Activated CD4-positive, alpha-beta T cell treated with anti-CD3 and anti-CD28 coated beads, Interleukin-2, amount 50 U/mL, for 16 hours (primary cell): ENCODE measurements around the gene EVI5L.
"Not testable (repeated sequence)": the region's sequence is repeated elsewhere in the genome, so short reads cannot be mapped to it uniquely, and the experiment has no call there.

Source experiments
- DNase-seq: peaks from one replicate; pipeline ENCODE4 v3.0.0-alpha.2; 2020

The EVI5L gene

DNA sequence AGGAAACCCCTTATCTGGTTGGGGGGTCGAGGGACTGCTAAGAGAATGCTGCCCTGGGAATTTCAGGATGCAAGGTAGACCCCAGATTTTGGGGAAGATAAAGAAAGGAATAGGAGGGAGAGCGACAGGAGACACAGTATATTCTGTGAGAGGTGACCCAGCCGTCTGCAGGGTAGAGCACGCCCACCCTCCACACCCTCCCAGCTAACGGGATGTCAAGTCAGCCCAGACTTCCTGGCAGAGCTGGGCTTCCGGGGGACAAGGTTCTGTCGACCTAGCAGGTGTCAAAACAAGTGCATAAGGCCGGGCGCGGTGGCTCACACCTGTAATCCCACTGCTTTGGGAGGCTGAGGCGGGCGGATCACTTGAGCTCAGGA lies 44.9 kb downstream of the EVI5L start:
- DNase-seq, result no peak

DNA sequence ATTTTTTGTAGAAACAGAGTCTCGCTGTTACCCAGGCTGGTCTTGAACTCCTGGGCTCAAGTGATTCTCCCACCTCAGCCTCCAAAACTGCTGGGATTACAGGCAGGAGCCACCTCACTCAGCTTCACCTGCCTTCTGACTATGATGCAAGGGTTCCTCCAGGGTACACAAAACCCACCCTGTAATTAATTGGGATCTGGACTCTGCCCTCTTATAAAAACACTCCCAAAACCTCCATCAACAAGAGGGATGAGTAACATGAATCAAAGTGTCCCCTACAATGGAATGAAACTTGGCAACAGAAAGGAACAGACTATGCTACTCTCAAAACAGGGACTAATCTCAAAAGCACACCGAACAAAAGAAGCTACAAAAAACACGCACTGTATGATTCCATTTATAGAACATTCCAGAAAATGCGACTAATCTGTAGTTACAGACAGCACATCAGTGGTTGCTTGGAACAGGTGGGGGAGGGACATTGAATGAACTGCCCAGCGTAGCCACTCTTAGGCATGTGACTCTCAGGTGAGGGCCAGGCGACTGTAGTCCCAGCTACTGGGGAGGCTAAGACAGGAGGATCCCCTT lies 47.3 kb downstream of the EVI5L start:
- DNase-seq, result no peak

DNA sequence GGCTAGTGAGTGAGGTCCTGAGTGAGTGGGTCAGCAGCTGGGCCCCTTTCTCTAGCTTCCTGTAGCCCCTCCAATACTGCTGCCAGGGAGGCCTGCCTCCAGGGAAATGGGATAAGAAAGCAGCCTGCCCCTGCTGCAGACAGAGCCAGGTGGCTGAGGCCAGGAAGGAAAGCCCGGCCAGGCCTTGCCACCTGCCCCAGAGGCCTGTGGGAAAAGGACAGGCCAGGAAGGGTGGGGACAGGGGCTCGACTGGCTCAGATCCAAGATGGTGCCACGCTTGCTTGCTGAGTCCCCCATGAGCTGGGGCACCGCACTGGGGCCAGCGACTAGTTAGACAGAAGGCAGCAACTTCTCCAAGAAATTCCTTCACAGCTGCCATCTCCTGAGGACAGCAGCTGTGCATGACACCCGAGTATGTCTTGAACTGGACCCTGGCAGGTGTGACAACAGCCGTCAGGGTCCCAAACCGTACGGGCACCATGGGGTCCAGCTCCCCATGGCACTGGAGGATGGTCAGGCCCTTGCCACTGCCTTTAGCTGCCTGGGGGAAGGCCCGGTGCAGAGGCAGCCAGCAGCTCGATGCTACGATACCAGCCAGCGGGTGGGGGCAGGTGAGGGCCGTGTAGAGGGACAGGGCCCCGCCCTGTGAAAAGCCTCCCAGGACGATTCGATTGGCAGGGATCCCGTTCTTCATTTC lies 49.2 kb downstream of the EVI5L start:
- DNase-seq, result no peak

DNA sequence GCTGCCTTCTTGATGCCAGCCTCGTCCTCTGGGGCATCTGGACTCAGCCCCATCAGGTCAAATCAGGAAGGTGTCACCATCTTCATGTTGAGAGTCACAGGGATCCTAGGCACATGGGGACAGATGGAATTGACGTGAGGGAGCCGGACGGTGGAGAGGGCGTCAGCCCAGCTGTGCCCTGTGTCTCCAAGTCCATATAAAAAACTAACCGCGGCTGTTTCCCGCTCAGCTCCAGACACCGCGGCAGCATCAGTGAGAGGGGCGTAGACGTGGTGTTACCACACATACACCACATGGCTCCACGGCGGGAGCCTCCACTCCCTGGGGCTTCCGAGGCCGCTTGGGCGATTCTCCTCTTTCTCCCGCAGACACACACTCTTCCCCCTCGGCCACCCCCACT lies 49.8 kb downstream of the EVI5L start:
- no peak for DNase-seq

DNA sequence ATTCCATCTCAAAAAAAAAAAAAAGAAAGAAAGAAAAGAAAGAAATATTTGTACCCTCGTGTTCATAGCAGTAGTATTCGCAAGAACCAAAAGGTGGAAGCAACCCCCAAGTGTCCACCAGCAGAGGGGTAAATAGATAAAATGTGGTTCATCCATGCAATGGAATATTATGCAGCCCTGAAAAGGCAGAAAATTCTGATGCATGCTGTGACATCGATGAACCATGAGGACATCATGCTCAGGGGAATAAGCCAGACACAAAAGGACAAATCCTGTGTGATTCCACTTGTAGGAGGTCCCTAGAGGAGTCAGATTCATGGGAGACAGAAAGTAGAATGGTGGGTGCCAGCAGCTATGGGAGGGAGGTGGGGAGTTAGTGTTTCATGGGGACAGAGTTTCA lies 51.9 kb downstream of the EVI5L start:
- DNase-seq, result no peak

DNA sequence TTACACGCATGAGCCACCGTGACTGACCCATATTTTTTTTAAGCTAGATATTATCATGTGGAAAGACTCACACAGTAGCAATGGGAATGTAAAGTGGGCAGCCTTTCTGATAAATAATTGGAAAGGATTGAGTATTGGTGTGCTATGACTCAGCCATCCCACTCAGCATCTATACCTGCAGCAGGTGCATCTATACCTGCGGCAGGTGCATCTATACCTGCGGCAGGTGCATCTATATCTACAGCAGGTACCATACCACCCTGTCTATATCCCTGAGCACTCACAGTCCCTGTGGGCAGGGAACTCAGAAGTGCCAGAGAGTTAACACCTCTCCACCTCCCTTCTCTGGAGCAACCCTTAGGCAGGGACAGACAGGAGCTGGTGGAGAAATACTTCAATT lies 53.1 kb downstream of the EVI5L start:
- DNase-seq, result no peak

DNA sequence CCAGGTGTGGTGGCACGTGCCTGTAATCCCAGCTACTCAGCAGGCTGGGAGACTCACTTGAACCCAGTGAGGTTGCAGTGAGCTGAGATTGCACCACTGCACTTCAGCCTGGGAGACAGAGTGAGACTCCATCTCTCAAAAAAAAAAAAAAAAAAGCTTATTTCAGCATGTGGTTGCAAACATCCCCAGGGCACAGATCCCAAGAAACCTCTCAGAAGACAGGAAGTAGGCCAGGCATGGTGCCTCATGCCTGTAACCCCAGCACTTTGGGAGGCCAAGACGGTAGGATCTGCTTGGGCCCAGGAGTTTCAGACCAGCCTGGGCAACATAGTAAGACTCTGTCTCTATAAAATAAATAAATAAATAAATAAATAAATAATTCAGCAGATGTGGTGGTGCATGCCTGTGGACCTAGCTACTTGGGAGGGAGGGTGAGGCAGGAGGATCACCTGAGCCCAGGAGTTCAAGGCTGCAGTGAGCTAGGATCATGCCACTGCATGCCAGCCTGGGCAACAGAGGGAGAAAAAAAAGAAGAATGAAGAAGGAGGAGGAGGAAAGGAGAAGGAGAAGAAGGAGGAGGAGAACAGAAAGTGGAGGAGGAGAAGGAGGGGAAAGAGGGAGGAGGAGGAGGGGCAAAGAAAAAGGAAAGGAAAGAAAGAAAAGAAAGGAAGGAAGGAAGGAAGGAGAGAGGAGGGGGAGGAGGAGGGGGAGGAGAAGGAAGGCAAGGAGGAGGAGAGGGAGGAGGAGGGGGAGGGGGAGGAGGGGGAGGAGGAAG lies 54.0 kb downstream of the EVI5L start:
- no peak for DNase-seq

DNA sequence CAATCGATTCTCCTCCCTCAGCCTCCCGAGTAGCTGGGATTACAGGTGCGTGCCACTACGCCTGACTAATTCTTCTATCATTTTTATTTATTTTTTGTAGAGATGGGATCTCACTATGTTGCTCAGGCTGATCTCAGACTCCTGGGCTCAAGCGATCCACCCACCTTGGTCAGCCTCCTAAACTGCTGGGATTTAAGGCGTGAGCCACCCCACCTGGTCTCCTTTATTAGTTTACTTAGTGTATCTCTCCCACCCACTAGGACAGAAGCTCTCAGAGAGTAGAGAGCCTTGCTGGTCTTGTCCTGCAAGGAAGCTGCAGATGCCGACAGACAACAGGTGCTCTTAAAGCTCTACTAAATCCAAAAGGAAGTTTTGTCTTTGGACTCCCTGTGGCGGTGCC lies 55.8 kb downstream of the EVI5L start:
- no peak for DNase-seq

DNA sequence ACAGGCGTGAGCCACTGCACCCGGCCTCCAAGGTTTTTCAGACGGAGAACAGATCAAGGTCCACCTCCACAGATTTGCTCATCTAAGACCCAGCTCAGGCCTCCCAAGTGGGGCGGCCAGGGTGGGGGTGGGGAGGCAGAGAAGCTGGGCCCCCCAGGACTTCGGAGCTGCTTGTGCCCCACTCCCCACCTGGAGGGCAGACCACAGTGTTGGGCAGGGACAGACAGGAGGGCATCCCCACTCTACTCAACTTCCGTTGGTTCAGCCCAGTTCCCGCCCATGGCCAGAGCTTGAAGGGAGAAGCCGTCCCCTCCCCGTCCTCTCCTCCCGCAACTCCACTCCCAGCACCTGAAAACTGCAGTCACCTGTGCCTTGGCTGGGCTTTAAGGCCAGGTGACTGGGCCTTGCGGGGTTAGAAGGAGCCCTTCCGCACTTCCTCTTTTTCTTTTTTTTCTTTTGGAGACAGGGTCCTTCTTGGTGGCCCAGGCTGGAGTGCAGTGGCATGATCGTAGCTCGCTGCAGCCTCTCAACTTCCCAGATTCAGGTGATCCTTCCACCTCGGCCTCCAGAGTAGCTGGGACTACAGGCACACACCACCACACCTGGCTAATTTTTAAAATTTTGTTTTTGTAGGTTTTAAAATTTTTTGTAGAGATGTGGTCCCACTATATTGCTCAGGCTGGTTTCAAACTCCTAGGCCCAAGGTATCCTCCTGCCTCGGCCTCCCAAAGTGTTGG lies 57.6 kb downstream of the EVI5L start:
- DNase-seq, result no peak

DNA sequence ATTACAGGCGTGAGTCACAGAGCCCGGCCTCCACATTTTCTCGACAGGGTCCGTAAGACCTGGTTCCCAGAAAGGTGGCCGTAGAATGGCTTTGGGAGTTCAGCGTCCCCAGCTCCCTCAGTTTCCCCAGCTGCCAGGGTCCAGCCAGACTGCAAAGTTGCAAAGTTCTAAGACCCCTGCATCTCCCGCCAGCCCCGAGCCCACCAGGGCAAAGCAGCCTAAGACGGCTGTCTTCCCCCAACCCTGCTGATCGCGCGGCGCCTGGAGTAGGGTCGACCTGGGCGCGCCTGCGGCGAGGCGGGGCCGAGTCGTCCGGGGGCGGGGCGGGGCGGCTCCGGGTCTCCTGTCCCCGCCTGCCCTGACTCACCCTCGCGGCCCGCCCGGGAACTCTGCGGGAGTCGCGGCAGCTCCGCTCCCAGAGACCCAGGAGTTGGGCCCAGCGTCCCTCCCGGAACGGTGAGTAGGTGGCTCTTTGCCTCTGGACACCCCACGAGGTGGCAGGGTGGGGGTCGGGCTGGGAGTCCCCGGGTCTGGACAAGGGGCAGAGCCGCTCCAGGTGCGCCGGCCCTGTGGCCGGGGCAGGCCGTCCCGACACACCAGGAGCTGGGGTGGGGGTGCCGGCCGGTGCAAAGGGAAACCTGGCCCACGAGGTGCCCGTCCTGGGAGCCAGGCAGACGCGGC lies 58.3 kb downstream of the EVI5L start, which contains the start of gene LRRC8E:
Gene LRRC8E, plus strand, starts transcription at position 366 of the 681 bp plus-strand sequence. CDS start 7,094 bp downstream, outside the sequence.
- DNase-seq, result no peak

DNA sequence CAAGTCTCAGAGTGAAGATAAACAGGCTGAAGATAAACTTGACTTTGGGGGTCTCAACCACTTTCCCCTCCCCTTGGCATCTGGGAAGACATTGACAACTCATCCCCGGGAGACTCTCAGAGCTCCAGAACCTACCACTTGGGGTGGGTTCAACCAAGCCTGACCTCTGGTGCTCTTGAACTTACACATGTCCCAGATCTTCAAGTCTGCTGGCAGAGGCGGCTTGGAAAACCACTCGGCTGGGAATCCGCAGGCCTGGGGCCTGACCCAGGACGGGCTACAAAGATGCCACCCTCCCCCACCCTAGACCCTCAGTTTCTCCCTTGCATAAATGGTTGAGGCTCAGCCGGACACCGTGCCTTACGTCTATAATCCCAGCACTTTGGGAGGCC lies 58.8 kb downstream of the EVI5L start:
- DNase-seq, result no peak

DNA sequence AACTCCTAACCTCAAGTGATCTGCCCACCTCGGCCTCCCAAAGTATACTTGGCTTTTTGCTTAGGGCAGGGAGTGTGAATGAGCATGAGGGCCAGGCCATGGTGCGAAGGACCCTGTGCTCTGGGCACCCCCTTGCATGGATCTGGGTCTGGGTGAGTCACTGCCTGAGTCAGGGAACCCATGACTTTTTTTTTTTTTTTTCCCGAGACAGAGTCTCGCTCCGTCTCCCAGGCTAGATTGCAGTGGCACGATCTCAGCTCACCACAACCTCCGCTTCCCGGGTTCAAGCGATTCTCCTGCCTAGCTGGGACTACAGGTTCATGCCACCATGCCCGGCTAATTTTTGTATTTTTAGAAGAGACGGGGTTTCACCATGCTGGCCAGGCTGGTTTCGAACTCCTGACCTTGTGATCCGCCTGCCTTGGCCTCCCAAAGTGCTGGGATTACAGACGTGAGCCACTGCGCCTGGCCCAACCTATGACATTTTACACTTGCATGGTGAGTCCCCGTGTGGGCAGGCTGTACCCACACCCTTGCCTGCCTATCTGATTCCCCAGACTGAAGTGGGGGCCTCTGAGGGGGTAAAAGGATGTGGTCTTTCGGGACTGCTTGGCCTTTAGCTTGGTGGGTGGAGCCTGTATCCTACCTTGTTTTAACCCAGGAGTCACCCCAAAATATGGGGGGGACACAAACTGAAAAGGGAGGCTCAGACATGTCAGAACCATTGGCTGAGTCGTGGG lies 63.5 kb downstream of the EVI5L start:
- not testable (repeated sequence) for DNase-seq

DNA sequence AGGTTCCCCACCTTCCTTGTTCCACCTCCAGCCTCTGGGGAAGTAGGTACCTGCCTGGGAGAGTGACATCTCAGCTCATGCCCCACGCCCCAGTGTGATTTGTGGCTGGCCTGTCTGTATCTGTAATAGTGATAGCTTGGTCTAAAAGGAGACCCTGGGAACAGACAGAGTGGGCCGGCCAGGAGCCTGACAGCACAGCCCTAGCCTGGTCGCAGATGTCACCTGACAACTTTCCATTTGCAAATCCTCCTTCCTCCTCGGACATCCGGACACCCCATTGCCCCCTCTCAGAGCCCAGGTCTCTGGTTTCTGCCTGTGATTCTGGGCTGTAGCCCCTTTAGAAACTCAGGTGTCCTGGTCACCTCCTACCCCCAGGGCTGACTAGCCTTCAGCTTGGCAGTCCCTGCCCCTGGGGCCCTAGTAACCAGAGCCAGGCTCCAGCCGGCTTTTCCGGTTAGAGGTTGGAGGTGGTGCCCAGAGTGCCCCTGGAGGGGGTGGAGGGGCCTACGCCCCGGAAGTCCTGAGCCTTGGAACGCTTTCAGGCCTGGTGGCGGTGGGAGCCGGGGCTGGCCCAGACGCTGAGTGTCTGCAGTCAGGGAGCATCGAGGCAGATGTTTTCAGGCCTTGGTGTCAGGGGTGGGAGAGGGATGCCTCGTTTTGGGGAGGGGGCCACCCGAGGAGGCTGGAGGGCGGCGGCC lies 64.7 kb downstream of the EVI5L start:
- DNase-seq, result no peak

DNA sequence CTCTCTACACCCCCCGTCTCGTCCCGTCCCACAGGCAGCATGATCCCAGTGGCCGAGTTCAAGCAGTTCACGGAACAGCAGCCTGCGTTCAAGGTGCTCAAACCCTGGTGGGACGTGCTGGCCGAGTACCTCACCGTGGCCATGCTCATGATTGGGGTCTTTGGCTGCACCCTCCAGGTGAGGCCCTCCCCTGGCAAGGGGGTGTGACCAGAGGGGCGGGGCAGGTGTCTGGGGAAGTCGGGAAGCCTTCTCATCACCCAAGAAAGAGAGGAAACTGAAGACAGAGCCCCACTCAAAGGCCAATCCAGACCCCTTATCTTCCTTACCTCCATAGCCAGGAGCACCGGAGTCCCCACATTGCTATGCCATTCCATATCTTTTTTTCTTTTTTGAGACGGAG lies 65.5 kb downstream of the EVI5L start:
- DNase-seq, result no peak

DNA sequence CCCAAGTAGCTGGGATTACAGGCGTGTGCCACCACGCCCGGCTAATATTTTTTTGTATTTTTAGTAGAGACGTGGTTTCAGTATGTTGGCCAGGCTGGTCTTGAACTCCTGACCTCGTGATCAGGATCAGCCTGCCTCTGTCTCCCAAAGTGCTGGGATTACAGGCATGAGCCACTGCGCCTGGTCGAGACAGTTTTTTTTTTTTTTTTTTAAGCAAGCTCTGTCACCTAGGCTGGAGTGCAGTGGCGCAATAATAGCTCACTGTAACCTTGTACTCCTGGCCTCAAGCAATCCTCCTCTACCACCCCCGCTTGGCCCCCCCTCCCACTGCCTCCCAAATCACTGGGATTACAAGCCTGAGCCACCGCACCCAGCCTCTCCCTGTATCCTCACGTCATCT lies 67.3 kb downstream of the EVI5L start:
- DNase-seq, result no peak

DNA sequence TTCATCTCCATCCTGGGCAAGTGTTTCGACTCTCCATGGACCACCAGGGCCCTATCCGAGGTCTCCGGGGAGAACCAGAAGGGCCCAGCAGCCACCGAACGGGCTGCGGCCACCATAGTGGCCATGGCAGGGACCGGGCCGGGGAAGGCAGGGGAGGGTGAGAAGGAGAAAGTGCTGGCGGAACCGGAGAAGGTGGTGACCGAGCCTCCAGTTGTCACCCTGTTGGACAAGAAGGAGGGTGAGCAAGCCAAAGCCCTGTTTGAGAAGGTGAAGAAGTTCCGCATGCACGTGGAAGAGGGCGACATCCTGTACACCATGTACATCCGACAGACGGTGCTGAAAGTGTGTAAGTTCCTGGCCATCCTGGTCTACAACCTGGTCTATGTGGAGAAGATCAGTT lies 68.9 kb downstream of the EVI5L start:
- no peak for DNase-seq

DNA sequence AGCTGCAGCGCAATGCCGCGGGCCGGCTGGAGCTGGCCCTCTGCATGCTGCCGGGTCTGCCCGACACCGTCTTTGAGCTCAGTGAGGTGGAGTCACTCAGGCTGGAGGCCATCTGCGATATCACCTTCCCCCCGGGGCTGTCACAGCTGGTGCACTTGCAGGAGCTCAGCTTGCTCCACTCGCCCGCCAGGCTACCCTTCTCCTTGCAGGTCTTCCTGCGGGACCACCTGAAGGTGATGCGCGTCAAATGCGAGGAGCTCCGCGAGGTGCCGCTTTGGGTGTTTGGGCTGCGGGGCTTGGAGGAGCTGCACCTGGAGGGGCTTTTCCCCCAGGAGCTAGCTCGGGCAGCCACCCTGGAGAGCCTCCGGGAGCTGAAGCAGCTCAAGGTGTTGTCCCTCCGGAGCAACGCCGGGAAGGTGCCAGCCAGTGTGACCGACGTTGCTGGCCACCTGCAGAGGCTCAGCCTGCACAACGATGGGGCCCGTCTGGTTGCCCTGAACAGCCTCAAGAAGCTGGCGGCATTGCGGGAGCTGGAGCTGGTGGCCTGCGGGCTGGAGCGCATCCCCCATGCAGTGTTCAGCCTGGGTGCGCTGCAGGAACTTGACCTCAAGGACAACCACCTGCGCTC lies 69.8 kb downstream of the EVI5L start:
- no peak for DNase-seq

DNA sequence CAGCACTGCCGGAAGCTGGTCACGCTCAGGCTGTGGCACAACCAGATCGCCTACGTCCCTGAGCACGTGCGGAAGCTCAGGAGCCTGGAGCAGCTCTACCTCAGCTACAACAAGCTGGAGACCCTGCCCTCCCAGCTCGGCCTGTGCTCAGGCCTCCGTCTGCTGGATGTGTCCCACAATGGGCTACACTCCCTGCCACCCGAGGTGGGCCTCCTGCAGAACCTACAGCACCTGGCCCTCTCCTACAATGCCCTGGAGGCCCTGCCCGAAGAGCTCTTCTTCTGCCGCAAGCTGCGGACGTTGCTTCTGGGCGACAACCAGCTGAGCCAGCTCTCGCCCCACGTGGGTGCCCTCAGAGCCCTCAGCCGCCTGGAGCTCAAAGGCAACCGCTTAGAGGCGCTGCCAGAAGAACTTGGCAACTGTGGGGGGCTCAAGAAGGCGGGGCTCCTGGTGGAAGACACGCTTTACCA lies 70.4 kb downstream of the EVI5L start:
- no peak for DNase-seq

DNA sequence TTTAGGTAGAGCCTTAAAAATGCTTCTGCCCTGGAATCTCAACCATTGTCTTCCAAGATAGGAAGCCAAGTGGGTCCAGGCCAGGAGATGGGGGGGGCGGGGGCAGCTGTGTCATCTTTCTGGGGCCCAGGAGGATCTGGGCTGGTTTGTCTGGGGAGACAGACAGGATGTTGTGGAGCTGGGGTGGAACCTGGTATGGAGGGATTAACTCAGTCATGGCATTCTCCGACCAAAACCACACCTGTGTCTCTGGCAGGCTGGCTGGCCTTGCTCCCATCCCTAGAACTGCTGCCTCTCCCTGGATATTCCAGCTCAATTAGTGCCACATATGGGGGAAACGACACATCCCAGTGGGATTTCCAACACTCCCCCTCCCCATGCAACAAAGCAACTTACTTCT lies 70.9 kb downstream of the EVI5L start:
- no peak for DNase-seq

DNA sequence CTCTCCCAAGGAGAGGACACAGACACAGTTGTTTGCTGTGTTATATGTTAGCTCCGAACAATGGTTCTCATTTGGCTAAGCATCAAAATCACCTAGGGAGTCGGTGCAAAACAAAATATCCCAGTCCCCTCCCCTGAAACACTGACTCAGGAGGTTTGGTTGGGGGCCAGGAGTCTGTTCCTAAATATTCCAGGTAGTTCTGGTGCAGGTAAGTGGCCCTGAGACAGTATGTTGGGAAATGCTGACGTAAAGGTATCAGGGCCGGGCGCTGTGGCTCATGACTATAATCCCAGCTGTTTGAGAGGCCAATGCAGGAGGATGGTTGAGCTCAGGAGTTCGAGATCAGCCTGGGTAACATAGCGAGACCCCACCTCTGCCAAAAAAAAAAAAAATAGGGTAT lies 71.3 kb downstream of the EVI5L start:
- DNase-seq, result no peak

DNA sequence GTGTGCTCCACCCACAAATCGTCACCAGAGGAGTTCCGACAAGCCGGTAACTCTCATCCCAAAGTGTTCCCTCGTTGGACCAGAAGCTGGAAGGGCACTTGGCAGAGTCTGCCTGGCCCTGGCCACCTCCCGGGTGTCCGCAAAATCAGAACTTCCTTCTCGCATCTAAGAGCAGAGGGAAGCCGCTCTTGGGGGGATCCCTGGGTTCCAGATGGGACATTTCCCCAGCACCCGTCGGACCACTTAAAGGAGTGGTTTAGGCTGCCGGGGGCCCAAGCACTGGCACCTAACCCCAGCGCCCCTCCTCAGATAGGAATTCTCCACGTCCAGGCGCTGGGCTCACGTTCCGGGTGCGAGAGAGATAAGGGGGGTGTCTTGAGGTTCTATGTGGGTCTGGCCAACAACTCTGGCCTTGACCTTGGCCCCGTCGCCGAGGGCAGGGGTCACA lies 72.8 kb downstream of the EVI5L start:
- no peak for DNase-seq
